K562 (cell line): Measurements from ENCODE around the gene GLP2R.

Source experiments
- CSDE1 ChIP-seq, 2 experiments: fragments of 450-650 bp; IDR thresholded peaks; 2 replicates each; pipeline ENCODE4 v1.6.1; 2016; ENCODE audit warnings: mild to moderate bottlenecking in 1 of 2
- MAFK ChIP-seq: IDR thresholded peaks from 2 replicates; pipeline ENCODE4 v1.6.1; 2011; ENCODE audit warnings: low read length, improper control_type of control experiment
- NONO ChIP-seq, 2 experiments: fragments of 200-400 bp in 1 of 2; fragments of 450-650 bp in 1 of 2; formaldehyde crosslinking in 1 of 2; IDR thresholded peaks; 2 replicates each; pipeline ENCODE4 v1.6.1; 2017; ENCODE audit warnings: low read depth in 2 of 2, mild to moderate bottlenecking in 2 of 2, moderate library complexity in 2 of 2, low read length in 1 of 2
- NR1H2 ChIP-seq: sonication (generic); formaldehyde crosslinking; IDR thresholded peaks from 2 replicates; pipeline ENCODE4 v1.4.0; 2020; ENCODE audit warnings: mild to moderate bottlenecking, missing genetic modification reagents
- PYGO2 ChIP-seq: fragments of 450-650 bp; IDR thresholded peaks from 2 replicates; pipeline ENCODE4 v1.6.1; 2016; ENCODE audit warnings: mild to moderate bottlenecking, missing genetic modification characterization, moderate library complexity, missing compliant biosample characterization
- RBM39 ChIP-seq: fragments of 200-400 bp; formaldehyde crosslinking; optimal IDR thresholded peaks from 2 replicates; pipeline ENCODE3; 2018; ENCODE audit warnings: low read depth, low read length
- WHSC1 ChIP-seq: IDR thresholded peaks from one replicate; pipeline ENCODE4 v1.6.1; 2012; ENCODE audit warnings: low read length, control low read depth, inconsistent platforms
- ZBTB2 ChIP-seq: fragments of 450-650 bp; IDR thresholded peaks from 2 replicates; pipeline ENCODE4 v1.6.1; 2016; ENCODE audit warnings: antibody characterized with exemption
- ZNF445 ChIP-seq: fragments of 250-450 bp; sonication (Bioruptor Pico); IDR thresholded peaks from 2 replicates; pipeline ENCODE4 v1.4.0; 2020; ENCODE audit warnings: low read depth, mild to moderate bottlenecking, moderate library complexity
- ZNF707 ChIP-seq: fragments of 250-450 bp; sonication (Bioruptor Pico); conservative IDR thresholded peaks from 2 replicates; pipeline ENCODE4 v1.8.0; 2022; ENCODE audit warnings: inconsistent platforms, mild to moderate bottlenecking, moderate library complexity
- TF ChIP-seq, protein P1 (sequence below), 3 experiments: IDR thresholded peaks in 2 of 3; conservative IDR thresholded peaks in 1 of 3; 2 replicates each; pipeline ENCODE4 v1.5.1; 2011 to 2012; ENCODE audit warnings: low read length in 3 of 3, mild to moderate bottlenecking in 3 of 3, control low read depth in 2 of 3, improper control_type of control experiment in 1 of 3, inconsistent platforms in 1 of 3, low read depth in 1 of 3, mixed read lengths in 1 of 3, moderate library complexity in 1 of 3; ENCODE audit not compliant: insufficient read depth in 2 of 3
- TF ChIP-seq, protein P2 (sequence below): fragments of 250-450 bp; sonication (Bioruptor Pico); IDR thresholded peaks from 2 replicates; pipeline ENCODE4 v1.4.0; 2020; ENCODE audit warnings: mild to moderate bottlenecking, moderate library complexity

DNA sequence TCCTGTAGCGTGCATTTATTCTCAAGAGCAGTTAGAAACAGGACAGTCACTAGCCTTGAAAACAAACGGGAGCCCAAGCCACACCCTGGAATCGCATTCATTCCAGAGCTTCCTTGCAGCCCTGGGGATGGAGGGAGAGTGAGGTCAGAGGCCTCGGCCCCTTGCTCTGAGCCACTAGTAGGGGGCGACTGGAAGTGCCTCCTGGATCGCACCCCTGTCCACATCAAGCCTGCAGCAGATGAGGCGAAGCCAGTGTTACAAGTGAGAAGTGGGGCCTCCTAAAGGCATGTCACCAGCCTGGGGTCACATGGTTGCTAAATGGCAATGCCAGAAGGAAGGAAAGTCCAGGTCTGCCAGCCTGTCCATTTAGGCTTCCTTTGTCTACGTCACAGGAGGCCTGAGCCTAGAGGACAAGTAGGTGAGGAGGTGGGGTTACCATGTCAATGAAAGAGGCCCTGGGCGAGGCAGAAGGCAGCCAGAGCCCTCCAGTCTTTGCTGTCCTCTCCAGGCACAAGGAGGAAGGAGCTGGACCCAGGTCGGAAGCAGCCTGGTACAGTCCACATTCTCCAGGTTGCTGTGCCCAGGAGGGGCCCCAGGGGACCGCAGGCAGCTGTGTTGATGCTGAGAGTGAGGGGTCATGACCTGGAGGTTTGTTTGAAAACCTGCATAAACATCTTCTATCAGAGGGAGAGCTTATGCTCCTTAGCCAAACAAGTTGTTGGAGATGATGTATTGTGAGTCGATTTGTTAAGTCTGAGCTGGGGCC, 82.3 kb downstream of the GLP2R start:
- TF ChIP-seq RBM39, result no peak
- TF ChIP-seq PYGO2 (tag), result no peak
- no peak for TF ChIP-seq ZNF445 (CRISPR knock-in tag)
- no peak for TF ChIP-seq CSDE1 (IDR thresholded peaks at IDR 0.05)
- TF ChIP-seq NR1H2, result no peak
- TF ChIP-seq NONO (IDR thresholded peaks at IDR 0.05; ENCODE audit: low read depth in 2 of 2, low read length in 1 of 2), result no peak
- TF ChIP-seq, protein P1, sequence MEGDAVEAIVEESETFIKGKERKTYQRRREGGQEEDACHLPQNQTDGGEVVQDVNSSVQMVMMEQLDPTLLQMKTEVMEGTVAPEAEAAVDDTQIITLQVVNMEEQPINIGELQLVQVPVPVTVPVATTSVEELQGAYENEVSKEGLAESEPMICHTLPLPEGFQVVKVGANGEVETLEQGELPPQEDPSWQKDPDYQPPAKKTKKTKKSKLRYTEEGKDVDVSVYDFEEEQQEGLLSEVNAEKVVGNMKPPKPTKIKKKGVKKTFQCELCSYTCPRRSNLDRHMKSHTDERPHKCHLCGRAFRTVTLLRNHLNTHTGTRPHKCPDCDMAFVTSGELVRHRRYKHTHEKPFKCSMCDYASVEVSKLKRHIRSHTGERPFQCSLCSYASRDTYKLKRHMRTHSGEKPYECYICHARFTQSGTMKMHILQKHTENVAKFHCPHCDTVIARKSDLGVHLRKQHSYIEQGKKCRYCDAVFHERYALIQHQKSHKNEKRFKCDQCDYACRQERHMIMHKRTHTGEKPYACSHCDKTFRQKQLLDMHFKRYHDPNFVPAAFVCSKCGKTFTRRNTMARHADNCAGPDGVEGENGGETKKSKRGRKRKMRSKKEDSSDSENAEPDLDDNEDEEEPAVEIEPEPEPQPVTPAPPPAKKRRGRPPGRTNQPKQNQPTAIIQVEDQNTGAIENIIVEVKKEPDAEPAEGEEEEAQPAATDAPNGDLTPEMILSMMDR (IDR thresholded peaks at IDR 0.05 in 2 of 3, conservative IDR thresholded peaks at IDR 0.05 in 1 of 3; ENCODE audit: insufficient read depth in 2 of 3, low read depth in 1 of 3, low read length in 3 of 3), result no peak
- TF ChIP-seq ZBTB2, result no peak
- TF ChIP-seq, protein P2, sequence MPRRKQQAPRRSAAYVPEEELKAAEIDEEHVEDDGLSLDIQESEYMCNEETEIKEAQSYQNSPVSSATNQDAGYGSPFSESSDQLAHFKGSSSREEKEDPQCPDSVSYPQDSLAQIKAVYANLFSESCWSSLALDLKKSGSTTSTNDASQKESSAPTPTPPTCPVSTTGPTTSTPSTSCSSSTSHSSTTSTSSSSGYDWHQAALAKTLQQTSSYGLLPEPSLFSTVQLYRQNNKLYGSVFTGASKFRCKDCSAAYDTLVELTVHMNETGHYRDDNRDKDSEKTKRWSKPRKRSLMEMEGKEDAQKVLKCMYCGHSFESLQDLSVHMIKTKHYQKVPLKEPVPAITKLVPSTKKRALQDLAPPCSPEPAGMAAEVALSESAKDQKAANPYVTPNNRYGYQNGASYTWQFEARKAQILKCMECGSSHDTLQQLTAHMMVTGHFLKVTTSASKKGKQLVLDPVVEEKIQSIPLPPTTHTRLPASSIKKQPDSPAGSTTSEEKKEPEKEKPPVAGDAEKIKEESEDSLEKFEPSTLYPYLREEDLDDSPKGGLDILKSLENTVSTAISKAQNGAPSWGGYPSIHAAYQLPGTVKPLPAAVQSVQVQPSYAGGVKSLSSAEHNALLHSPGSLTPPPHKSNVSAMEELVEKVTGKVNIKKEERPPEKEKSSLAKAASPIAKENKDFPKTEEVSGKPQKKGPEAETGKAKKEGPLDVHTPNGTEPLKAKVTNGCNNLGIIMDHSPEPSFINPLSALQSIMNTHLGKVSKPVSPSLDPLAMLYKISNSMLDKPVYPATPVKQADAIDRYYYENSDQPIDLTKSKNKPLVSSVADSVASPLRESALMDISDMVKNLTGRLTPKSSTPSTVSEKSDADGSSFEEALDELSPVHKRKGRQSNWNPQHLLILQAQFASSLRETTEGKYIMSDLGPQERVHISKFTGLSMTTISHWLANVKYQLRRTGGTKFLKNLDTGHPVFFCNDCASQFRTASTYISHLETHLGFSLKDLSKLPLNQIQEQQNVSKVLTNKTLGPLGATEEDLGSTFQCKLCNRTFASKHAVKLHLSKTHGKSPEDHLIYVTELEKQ (CRISPR knock-in tag), result no peak
- TF ChIP-seq MAFK, result no peak
- no peak for TF ChIP-seq ZNF707 (CRISPR knock-in tag)
- no peak for TF ChIP-seq WHSC1
